SK-N-SH treated with all-trans-retinoic acid at 6 μM for 48 hours (cell line): ENCODE measurements around the gene FAM185A.

Experiments used
- ARNTL ChIP-seq: fragments of 450-650 bp; formaldehyde crosslinking; IDR thresholded peaks from 2 replicates; pipeline ENCODE4 v1.5.0; 2020; ENCODE audit warnings: low read depth, mild to moderate bottlenecking, moderate library complexity, borderline replicate concordance
- BACH2 ChIP-seq: fragments of 250-450 bp; sonication (Bioruptor Pico); IDR thresholded peaks from 2 replicates; pipeline ENCODE4 v1.9.0; 2021; ENCODE audit warnings: mild to moderate bottlenecking, borderline replicate concordance
- CSDC2 ChIP-seq: fragments of 250-450 bp; sonication (Bioruptor Pico); IDR thresholded peaks from 2 replicates; pipeline ENCODE4 v1.5.0; 2020; ENCODE audit warnings: mild to moderate bottlenecking, moderate library complexity
- ESRRG ChIP-seq: fragments of 250-450 bp; sonication (Bioruptor Pico); IDR thresholded peaks from 2 replicates; pipeline ENCODE4 v1.6.1; 2021; ENCODE audit warnings: mild to moderate bottlenecking
- OSR1 ChIP-seq: fragments of 250-450 bp; sonication (Bioruptor Pico); IDR thresholded peaks from 2 replicates; pipeline ENCODE4 v1.8.0; 2022; ENCODE audit warnings: moderate library complexity, mild to moderate bottlenecking, inconsistent platforms
- PATZ1 ChIP-seq: fragments of 250-450 bp; sonication (Bioruptor Pico); IDR thresholded peaks from 2 replicates; pipeline ENCODE4 v1.8.0; 2020; ENCODE audit warnings: mild to moderate bottlenecking, moderate library complexity, borderline replicate concordance
- RARB ChIP-seq: fragments of 250-450 bp; sonication (Bioruptor Pico); IDR thresholded peaks from 2 replicates; pipeline ENCODE4 v1.8.0; 2021; ENCODE audit warnings: mild to moderate bottlenecking, moderate library complexity
- SNAI2 ChIP-seq: fragments of 250-450 bp; sonication (Bioruptor Pico); IDR thresholded peaks from 2 replicates; pipeline ENCODE4 v1.5.0; 2020; ENCODE audit warnings: mild to moderate bottlenecking, moderate library complexity
- TOX ChIP-seq: fragments of 250-450 bp; sonication (Bioruptor Pico); IDR thresholded peaks from 2 replicates; pipeline ENCODE4 v1.8.0; 2021; ENCODE audit warnings: mild to moderate bottlenecking, moderate library complexity, borderline replicate concordance
- TSHZ2 ChIP-seq: fragments of 250-450 bp; sonication (Bioruptor Pico); IDR thresholded peaks from 2 replicates; pipeline ENCODE4 v1.5.0; 2020; ENCODE audit warnings: mild to moderate bottlenecking, moderate library complexity
- ZC3H10 ChIP-seq: fragments of 250-450 bp; sonication (Bioruptor Pico); IDR thresholded peaks from 2 replicates; pipeline ENCODE4 v1.5.1; 2021; ENCODE audit warnings: mild to moderate bottlenecking, moderate library complexity
- ZFP3 ChIP-seq: fragments of 250-450 bp; sonication (Bioruptor Pico); IDR thresholded peaks from 2 replicates; pipeline ENCODE4 v1.5.0; 2020; ENCODE audit warnings: mild to moderate bottlenecking, moderate library complexity
- TF ChIP-seq, protein P1 (sequence below): fragments of 250-450 bp; sonication (Bioruptor Pico); IDR thresholded peaks from 2 replicates; pipeline ENCODE4 v1.8.0; 2021; ENCODE audit warnings: low read depth, mild to moderate bottlenecking, moderate library complexity, borderline replicate concordance

DNA sequence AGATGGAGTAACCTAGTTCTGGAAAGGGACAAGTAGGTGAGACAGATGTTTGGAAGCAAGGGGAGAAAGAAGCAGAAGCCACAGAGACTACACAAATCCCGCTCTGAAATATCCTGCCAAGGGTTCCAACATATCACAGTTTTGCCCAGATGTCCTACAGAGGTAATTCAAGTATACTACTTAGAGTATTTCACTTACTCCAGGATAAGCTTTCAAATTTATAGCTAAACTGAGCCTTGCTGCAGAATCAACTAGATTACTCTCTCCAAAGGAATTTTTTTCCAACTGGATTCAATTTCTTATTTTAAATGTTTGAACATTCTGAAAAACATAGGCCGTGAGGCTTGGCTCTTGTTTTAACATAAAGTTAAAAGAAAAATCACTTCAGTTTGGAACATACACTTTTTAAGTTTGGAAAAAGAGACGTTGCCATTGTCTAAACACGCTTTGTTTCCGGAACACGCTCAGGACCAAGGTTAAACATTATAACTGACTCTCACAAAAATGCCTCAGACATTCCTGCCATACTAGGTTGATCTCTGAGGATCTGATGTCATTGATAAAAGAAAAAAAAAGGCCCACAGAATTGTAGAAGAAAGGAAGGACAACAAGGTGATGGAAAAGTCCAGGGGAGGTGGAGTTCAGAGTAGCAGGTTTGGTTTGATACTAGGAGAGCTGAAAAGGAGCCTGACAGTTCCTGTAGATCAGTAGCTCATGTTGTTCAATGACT is 74.8 kb downstream of the FAM185A start:
- TF ChIP-seq RARB (CRISPR knock-in tag) (no peak), ARNTL (no peak), TSHZ2 (CRISPR knock-in tag) (no peak), SNAI2 (CRISPR knock-in tag) (no peak), PATZ1 (CRISPR knock-in tag) (no peak), ZC3H10 (CRISPR knock-in tag) (no peak), ZFP3 (no peak), TOX (no peak), OSR1 (CRISPR knock-in tag) (no peak), ESRRG (CRISPR knock-in tag) (no peak), CSDC2 (CRISPR knock-in tag) (no peak), BACH2 (CRISPR knock-in tag) (no peak)
- TF ChIP-seq, protein P1, sequence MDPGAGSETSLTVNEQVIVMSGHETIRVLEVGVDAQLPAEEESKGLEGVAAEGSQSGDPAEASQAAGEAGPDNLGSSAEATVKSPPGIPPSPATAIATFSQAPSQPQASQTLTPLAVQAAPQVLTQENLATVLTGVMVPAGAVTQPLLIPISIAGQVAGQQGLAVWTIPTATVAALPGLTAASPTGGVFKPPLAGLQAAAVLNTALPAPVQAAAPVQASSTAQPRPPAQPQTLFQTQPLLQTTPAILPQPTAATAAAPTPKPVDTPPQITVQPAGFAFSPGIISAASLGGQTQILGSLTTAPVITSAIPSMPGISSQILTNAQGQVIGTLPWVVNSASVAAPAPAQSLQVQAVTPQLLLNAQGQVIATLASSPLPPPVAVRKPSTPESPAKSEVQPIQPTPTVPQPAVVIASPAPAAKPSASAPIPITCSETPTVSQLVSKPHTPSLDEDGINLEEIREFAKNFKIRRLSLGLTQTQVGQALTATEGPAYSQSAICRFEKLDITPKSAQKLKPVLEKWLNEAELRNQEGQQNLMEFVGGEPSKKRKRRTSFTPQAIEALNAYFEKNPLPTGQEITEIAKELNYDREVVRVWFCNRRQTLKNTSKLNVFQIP (CRISPR knock-in tag): no peak
